Measurements from ENCODE around the gene GSTP1. TPM values are rescaled to one million over a fixed set of nuclear protein-coding genes. Genes with fewer than 3 reads are reported as not detected.
A peak's percentile ranks its signal among the peaks of the same experiment; 100 is the strongest.

Gene GSTP1
- total and polyA plus RNA-seq, 9 of the 15 experiments (the other 6 are each of a cell fraction or from before 2014, with no cell fraction given): 592 to 2,150 (median 1,204) TPM

- Histone ChIP-seq H3K36me3 (ENCODE audit: control insufficient read depth, insufficient read depth, low read length) (peaks cover 62% of the 10 kb centered on the region), H3K27me3 (ENCODE audit: control insufficient read depth in 2 of 2, insufficient read depth in 2 of 2, low read length in 2 of 2) (no peaks in the 10 kb centered on the region), H3K9me3 (replicated peaks; ENCODE audit: control insufficient read depth, insufficient read depth, low read depth, low read length) (no peaks in the 10 kb centered on the region), H3K27ac (ENCODE audit: extremely low read depth, low read depth, low read length) (no peak overlapping the region), H3K9ac (ENCODE audit: insufficient read depth in 1 of 2, low read depth in 2 of 2, low read length in 2 of 2) (peak overlapping the region in 1 of 2 experiments; percentile 69; a peak in 1 of 4 replicates), H3K79me2 (ENCODE audit: control insufficient read depth, insufficient read depth, low read length) (peaks cover 34% of the 10 kb centered on the region), H3K4me3 (no peak overlapping the region), H4K20me1 (replicated peaks; ENCODE audit: control insufficient read depth, insufficient read depth, low read length) (no peaks in the 10 kb centered on the region; the same call in 1 of the 2 replicates), H3K4me1 (replicated peaks in 1 of 2; ENCODE audit: control insufficient read depth in 2 of 2, insufficient read depth in 2 of 2, low read length in 2 of 2) (peaks cover 10 to 87% of the 10 kb centered on the region in 2 experiments; a peak in 4 of 5 replicates), H2AFZ (ENCODE audit: low read depth, low read length) (no peak overlapping the region), H3K9me1 (ENCODE audit: control insufficient read depth, insufficient read depth, low read length) (no peaks in the 10 kb centered on the region), H3K4me2 (ENCODE audit: insufficient read depth, low read length) (no peak overlapping the region)
- intact Hi-C loops (cut with micrococcal nuclease) (no loop called here), in situ Hi-C loops (cut with MboI) (no loop called here)
- no peak for ATAC-seq
- no peak for DNase-seq (ENCODE audit: extremely low read depth in 1 of 4, low spot score in 3 of 4)
- ChIA-PET POLR2A (interaction anchor here (0.6 kb wide), 1 partner anchor 109 kb away, joined by 3 read pairs; no protein-coding TSS in a partner anchor), CTCF (ENCODE audit: low intra/inter-chr PET ratio) (interaction anchor here (0.7 kb wide), 1 partner anchor 39 kb away, joined by 7 read pairs; no protein-coding TSS in a partner anchor)
- 98% methylated on average over 13 of the region's 14 CpGs for WGBS (ENCODE audit: insufficient coverage, low coverage, missing lambda C conversion rate)
- TF ChIP-seq, protein P1, sequence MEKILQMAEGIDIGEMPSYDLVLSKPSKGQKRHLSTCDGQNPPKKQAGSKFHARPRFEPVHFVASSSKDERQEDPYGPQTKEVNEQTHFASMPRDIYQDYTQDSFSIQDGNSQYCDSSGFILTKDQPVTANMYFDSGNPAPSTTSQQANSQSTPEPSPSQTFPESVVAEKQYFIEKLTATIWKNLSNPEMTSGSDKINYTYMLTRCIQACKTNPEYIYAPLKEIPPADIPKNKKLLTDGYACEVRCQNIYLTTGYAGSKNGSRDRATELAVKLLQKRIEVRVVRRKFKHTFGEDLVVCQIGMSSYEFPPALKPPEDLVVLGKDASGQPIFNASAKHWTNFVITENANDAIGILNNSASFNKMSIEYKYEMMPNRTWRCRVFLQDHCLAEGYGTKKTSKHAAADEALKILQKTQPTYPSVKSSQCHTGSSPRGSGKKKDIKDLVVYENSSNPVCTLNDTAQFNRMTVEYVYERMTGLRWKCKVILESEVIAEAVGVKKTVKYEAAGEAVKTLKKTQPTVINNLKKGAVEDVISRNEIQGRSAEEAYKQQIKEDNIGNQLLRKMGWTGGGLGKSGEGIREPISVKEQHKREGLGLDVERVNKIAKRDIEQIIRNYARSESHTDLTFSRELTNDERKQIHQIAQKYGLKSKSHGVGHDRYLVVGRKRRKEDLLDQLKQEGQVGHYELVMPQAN (IDR thresholded peaks at IDR 0.05; ENCODE audit: borderline replicate concordance): no peak
- no peak for TF ChIP-seq HNRNPLL (IDR thresholded peaks at IDR 0.05; ENCODE audit: low read depth, low read length, poor library complexity, severe bottlenecking)
- TF ChIP-seq FOXP4 (CRISPR knock-in tag; IDR thresholded peaks at IDR 0.05; ENCODE audit: borderline replicate concordance): no peak
- TF ChIP-seq FOXJ2 (tag; IDR thresholded peaks at IDR 0.05): no peak
- TF ChIP-seq ETV5 (CRISPR knock-in tag; IDR thresholded peaks at IDR 0.05; ENCODE audit: low read depth): no peak
- TF ChIP-seq NR1H2 (CRISPR knock-in tag; IDR thresholded peaks at IDR 0.05): no peak
- TF ChIP-seq ZNF695 (CRISPR knock-in tag; IDR thresholded peaks at IDR 0.05): no peak
- no peak for TF ChIP-seq MAFK (IDR thresholded peaks at IDR 0.05; ENCODE audit: low read length)
- no peak for FAIRE-seq
- no TSS peak for BruUV-seq (replicated peaks)
Measured at GRCh38 chr11:67611165-67611564, 27.6 kb downstream of the GSTP1 start.
